ENCODE measurements around the gene PCDH10. TPM values are rescaled to one million over a fixed set of nuclear protein-coding genes. Genes with fewer than 3 reads are reported as not detected.

PCDH10 gene
- total RNA-seq, 1 donor from 2014 or later = 0.52 TPM

DNA sequence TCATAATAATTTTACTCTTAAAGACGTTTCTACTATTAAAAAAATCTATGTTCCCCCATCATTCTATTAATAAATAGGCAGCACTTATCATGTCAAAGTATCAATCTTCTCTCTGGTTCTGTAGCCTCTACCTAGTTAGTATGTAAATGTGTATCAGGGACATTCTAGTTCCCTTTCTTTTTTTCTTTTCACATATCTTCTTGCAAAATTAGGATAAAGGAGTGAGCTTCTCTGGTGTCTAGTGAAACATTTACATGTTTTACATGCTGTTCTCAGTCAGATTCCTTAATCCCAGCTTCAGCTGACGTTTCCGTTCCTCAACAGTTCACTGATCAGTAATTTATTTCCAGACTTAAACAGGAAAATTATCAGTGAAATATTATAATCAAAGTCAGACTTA lies 11.8 kb downstream of the PCDH10 start:
- Histone ChIP-seq H3K4me1 (ENCODE audit: control insufficient read depth in 3 of 3, insufficient read depth in 3 of 3, low read length in 3 of 3) (no peaks in the 10 kb centered on the region), H3K9me3 (ENCODE audit: control insufficient read depth in 3 of 3, low read length in 3 of 3) (no peaks in the 10 kb centered on the region), H3K27ac (ENCODE audit: low read depth, low read length) (no peak overlapping the region), H3K9ac (ENCODE audit: low read depth in 1 of 3, low read length in 3 of 3) (no peak overlapping the region), H3K4me3 (ENCODE audit: low read length in 3 of 3) (no peak overlapping the region), H3K36me3 (ENCODE audit: control insufficient read depth in 3 of 3, insufficient read depth in 3 of 3, low read length in 3 of 3) (no peaks in the 10 kb centered on the region), H3K27me3 (ENCODE audit: control insufficient read depth in 3 of 3, insufficient read depth in 3 of 3, low read length in 3 of 3) (no peaks in the 10 kb centered on the region)

DNA sequence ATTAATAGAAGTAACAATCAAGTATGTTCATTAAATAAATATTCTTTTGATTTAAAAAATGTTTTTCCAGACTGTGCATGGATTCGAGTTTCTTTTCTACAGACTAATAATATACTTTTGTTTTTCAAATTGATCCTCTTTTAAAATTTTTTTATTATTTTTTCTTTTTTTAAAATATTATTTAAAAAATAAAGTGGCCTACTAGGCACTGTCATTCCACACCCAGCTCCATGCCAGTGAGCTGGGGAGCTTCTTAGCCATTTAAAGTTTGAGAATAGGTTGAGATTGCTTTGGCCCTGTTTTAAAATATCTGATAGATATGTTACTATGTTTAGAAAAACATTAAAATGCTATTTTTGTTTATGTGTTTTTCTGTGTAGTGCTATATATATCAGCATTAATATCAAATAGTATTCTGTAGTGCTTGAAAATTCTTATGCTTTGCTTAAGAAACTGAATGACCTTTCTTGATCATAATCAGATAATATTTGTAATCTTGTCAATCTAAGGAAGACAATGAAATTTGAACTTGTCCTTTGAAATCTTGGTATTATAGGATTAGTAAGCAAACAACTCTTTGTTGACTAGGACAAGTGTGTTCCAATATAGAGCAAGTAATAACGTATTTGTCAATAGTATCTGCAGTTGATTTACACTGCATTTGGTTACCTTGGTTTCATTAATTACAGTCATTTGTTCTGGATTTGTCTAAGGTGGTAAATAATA lies 12.6 kb downstream of the PCDH10 start:
- H3K9ac ChIP-seq (ENCODE audit: low read depth in 1 of 3, low read length in 3 of 3) = no peak overlapping the region
- no peaks in the 10 kb centered on the region for H3K4me1 ChIP-seq (ENCODE audit: control insufficient read depth in 3 of 3, insufficient read depth in 3 of 3, low read length in 3 of 3)
- H3K36me3 ChIP-seq (ENCODE audit: control insufficient read depth in 3 of 3, insufficient read depth in 3 of 3, low read length in 3 of 3) = no peaks in the 10 kb centered on the region
- H3K9me3 ChIP-seq (ENCODE audit: control insufficient read depth in 3 of 3, low read length in 3 of 3) = no peaks in the 10 kb centered on the region
- no peak overlapping the region for H3K4me3 ChIP-seq (ENCODE audit: low read length in 3 of 3)
- no peak overlapping the region for H3K27ac ChIP-seq (ENCODE audit: low read depth, low read length)
- no peaks in the 10 kb centered on the region for H3K27me3 ChIP-seq (ENCODE audit: control insufficient read depth in 3 of 3, insufficient read depth in 3 of 3, low read length in 3 of 3)

DNA sequence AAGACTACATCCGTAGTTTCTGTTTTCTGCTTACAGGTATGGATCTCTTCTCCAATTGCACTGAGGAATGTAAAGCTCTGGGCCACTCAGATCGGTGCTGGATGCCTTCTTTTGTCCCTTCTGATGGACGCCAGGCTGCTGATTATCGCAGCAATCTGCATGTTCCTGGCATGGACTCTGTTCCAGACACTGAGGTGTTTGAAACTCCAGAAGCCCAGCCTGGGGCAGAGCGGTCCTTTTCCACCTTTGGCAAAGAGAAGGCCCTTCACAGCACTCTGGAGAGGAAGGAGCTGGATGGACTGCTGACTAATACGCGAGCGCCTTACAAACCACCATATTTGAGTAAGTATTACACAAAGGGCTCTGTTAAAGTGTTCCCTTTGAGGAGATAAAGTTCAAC lies 13.8 kb downstream of the PCDH10 start:
- no peaks in the 10 kb centered on the region for H3K27me3 ChIP-seq (ENCODE audit: control insufficient read depth in 3 of 3, insufficient read depth in 3 of 3, low read length in 3 of 3)
- no peak overlapping the region for H3K9ac ChIP-seq (ENCODE audit: low read depth in 1 of 3, low read length in 3 of 3)
- no peaks in the 10 kb centered on the region for H3K9me3 ChIP-seq (ENCODE audit: control insufficient read depth in 3 of 3, low read length in 3 of 3)
- no peaks in the 10 kb centered on the region for H3K4me1 ChIP-seq (ENCODE audit: control insufficient read depth in 3 of 3, insufficient read depth in 3 of 3, low read length in 3 of 3)
- no peaks in the 10 kb centered on the region for H3K36me3 ChIP-seq (ENCODE audit: control insufficient read depth in 3 of 3, insufficient read depth in 3 of 3, low read length in 3 of 3)
- no peak overlapping the region for H3K27ac ChIP-seq (ENCODE audit: low read depth, low read length)
- no peak overlapping the region for H3K4me3 ChIP-seq (ENCODE audit: low read length in 3 of 3)

DNA sequence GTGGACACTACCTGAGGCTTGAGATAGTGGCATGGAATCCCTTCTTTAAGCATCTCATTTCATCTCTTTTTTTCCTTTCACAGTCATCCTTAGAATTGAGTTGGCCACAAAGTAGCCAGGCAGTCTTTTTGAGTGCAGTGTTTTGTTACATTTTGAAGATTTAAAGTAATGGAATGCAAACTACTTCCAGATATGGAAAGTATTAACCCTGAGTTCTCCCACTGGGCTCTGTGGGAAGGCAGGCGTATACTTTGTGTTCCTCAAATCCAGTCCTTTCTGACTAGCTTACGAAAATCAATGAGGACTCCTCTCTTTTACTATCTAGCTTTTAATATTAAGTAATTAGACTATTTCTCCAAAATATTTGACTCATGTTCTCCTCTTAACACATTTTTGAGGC lies 29.9 kb downstream of the PCDH10 start:
- Histone ChIP-seq H3K9me3 (ENCODE audit: control insufficient read depth in 3 of 3, low read length in 3 of 3) (no peaks in the 10 kb centered on the region), H3K36me3 (ENCODE audit: control insufficient read depth in 3 of 3, insufficient read depth in 3 of 3, low read length in 3 of 3) (no peaks in the 10 kb centered on the region), H3K9ac (ENCODE audit: low read depth in 1 of 3, low read length in 3 of 3) (no peak overlapping the region)

DNA sequence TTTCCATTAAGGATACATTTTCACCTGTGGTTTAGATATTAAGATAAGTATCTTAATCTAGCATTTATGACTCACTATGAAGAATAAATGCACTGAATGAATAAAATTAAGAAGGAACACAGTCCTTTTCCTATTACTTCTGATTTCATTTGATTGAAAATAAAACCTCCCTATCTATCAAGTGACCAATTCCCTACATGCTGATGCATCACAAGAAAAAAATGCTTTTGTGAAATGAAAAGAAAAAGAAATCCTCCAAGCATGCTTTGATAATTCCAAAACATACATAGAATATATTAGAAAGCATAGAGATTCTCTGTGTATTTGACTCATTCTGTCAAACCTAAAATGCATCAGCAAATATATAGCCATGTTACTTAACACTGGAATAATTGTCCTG lies 37.1 kb downstream of the PCDH10 start:
- H3K27me3 ChIP-seq (ENCODE audit: control insufficient read depth in 3 of 3, insufficient read depth in 3 of 3, low read length in 3 of 3) = no peaks in the 10 kb centered on the region
- no peak overlapping the region for H3K27ac ChIP-seq (ENCODE audit: low read depth, low read length)
- no peak overlapping the region for H3K9ac ChIP-seq (ENCODE audit: low read depth in 1 of 3, low read length in 3 of 3)
- no peak overlapping the region for H3K4me3 ChIP-seq (ENCODE audit: low read length in 3 of 3)
- no peaks in the 10 kb centered on the region for H3K9me3 ChIP-seq (ENCODE audit: control insufficient read depth in 3 of 3, low read length in 3 of 3)
- H3K36me3 ChIP-seq (ENCODE audit: control insufficient read depth in 3 of 3, insufficient read depth in 3 of 3, low read length in 3 of 3) = no peaks in the 10 kb centered on the region
- H3K4me1 ChIP-seq (ENCODE audit: control insufficient read depth in 3 of 3, insufficient read depth in 3 of 3, low read length in 3 of 3) = no peaks in the 10 kb centered on the region

More for the DNA sequence above, 29.9 kb downstream of the PCDH10 start:
- Histone ChIP-seq H3K4me1 (ENCODE audit: control insufficient read depth in 3 of 3, insufficient read depth in 3 of 3, low read length in 3 of 3) (no peaks in the 10 kb centered on the region), H3K27me3 (ENCODE audit: control insufficient read depth in 3 of 3, insufficient read depth in 3 of 3, low read length in 3 of 3) (no peaks in the 10 kb centered on the region), H3K4me3 (ENCODE audit: low read length in 3 of 3) (no peak overlapping the region), H3K27ac (ENCODE audit: low read depth, low read length) (no peak overlapping the region)

DNA sequence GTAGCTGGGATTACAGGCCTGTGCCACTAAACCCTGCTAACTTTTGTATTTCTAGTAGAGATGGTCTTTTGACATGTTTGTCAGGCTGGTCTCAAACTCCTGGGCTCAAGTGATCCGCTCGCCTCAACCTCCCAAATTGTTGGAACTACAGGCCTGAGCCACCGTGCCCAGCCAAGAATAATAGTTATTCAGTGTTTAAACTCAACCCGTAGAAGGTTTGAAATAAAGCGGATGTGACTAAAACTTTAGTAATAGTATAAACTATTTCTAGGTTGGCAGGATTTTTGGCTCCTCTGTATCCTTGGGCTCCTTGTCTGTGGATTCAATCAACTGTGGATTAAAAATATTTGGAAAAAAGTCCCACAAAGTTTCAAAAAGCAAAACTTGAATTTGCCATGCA lies 37.8 kb downstream of the PCDH10 start:
- no peaks in the 10 kb centered on the region for H3K9me3 ChIP-seq (ENCODE audit: control insufficient read depth in 3 of 3, low read length in 3 of 3)
- H3K4me1 ChIP-seq (ENCODE audit: control insufficient read depth in 3 of 3, insufficient read depth in 3 of 3, low read length in 3 of 3) = no peaks in the 10 kb centered on the region
- no peak overlapping the region for H3K27ac ChIP-seq (ENCODE audit: low read depth, low read length)
- no peak overlapping the region for H3K4me3 ChIP-seq (ENCODE audit: low read length in 3 of 3)
- no peaks in the 10 kb centered on the region for H3K36me3 ChIP-seq (ENCODE audit: control insufficient read depth in 3 of 3, insufficient read depth in 3 of 3, low read length in 3 of 3)
- no peaks in the 10 kb centered on the region for H3K27me3 ChIP-seq (ENCODE audit: control insufficient read depth in 3 of 3, insufficient read depth in 3 of 3, low read length in 3 of 3)
- no peak overlapping the region for H3K9ac ChIP-seq (ENCODE audit: low read depth in 1 of 3, low read length in 3 of 3)

DNA sequence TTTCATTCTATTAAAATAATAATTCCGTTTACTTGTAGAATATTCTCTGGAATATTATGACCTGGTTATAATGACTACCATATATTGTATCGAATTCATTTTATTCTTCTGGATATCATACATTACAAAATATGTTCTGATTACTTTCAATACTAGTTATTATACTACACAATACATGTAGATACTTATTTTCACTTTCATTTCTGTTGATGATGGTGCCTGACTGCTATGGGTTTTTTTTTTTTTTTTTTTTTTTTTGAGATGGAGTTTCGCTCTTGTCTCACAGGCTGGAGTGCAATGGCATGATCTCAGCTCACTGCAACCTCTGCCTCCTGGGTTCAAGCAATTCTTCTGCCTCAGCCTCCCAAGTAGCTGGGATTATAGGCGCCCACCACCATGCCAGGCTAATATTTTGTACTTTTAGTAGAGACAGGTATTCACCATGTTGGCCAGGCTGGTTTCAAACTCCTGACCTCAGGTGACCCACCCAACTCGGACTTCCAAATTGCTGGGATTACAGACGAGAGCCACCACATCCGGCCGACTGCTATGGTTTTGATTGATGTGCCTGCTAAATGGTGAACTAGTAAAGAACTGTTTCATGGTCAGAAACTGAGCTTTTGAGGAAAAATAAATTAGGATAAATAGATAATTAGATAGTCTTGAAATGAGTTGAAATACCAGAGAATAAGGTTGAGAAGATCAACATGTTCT lies 39.5 kb downstream of the PCDH10 start:
- Histone ChIP-seq H3K27ac (ENCODE audit: low read depth, low read length) (no peak overlapping the region), H3K27me3 (ENCODE audit: control insufficient read depth in 3 of 3, insufficient read depth in 3 of 3, low read length in 3 of 3) (no peaks in the 10 kb centered on the region), H3K4me3 (ENCODE audit: low read length in 3 of 3) (no peak overlapping the region), H3K9ac (ENCODE audit: low read depth in 1 of 3, low read length in 3 of 3) (no peak overlapping the region), H3K36me3 (ENCODE audit: control insufficient read depth in 3 of 3, insufficient read depth in 3 of 3, low read length in 3 of 3) (no peaks in the 10 kb centered on the region), H3K9me3 (ENCODE audit: control insufficient read depth in 3 of 3, low read length in 3 of 3) (no peaks in the 10 kb centered on the region), H3K4me1 (ENCODE audit: control insufficient read depth in 3 of 3, insufficient read depth in 3 of 3, low read length in 3 of 3) (no peaks in the 10 kb centered on the region)

DNA sequence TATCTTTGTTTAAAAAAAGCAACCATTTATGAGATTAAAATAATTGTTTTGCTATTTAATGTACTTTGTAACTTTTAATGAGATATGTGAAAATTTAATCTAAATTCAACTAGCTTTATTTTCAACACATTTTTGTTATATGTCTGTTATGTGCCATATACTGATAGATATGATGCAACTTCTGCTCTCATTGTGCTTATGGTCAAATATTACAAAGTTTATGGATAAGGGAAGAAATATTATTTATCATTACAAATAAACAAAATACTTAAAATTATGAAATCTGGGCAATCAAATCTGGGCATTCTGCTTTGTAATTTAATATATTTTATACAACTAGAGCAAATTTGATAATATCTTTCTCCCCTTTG lies 40.0 kb downstream of the PCDH10 start:
- no peaks in the 10 kb centered on the region for H3K27me3 ChIP-seq (ENCODE audit: control insufficient read depth in 3 of 3, insufficient read depth in 3 of 3, low read length in 3 of 3)
- no peak overlapping the region for H3K4me3 ChIP-seq (ENCODE audit: low read length in 3 of 3)
- H3K9ac ChIP-seq (ENCODE audit: low read depth in 1 of 3, low read length in 3 of 3) = no peak overlapping the region
- H3K4me1 ChIP-seq (ENCODE audit: control insufficient read depth in 3 of 3, insufficient read depth in 3 of 3, low read length in 3 of 3) = no peaks in the 10 kb centered on the region
- no peaks in the 10 kb centered on the region for H3K36me3 ChIP-seq (ENCODE audit: control insufficient read depth in 3 of 3, insufficient read depth in 3 of 3, low read length in 3 of 3)
- H3K9me3 ChIP-seq (ENCODE audit: control insufficient read depth in 3 of 3, low read length in 3 of 3) = no peaks in the 10 kb centered on the region
- H3K27ac ChIP-seq (ENCODE audit: low read depth, low read length) = no peak overlapping the region

DNA sequence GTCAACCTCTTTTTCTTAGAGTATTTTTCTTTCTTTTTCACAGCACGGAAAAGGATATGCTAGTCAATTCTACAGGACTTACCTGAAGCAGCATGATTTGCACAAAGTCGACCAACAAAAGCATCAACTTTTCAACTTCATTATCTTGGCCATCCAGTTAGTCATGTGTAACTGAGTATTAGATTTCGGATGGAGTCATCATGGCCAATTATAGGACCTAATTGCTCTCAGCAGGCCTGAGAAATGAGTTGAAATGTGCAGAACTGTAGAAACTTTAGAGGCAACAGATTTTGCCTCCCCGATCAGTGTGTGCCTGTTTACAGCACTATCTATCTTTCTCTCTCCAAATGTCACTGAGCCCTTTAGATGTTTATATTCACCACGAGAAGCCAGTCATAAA lies 41.0 kb downstream of the PCDH10 start:
- H3K4me1 ChIP-seq (ENCODE audit: control insufficient read depth in 3 of 3, insufficient read depth in 3 of 3, low read length in 3 of 3) = no peaks in the 10 kb centered on the region
- H3K9me3 ChIP-seq (ENCODE audit: control insufficient read depth in 3 of 3, low read length in 3 of 3) = no peaks in the 10 kb centered on the region
- no peak overlapping the region for H3K4me3 ChIP-seq (ENCODE audit: low read length in 3 of 3)
- H3K27ac ChIP-seq (ENCODE audit: low read depth, low read length) = no peak overlapping the region
- no peak overlapping the region for H3K9ac ChIP-seq (ENCODE audit: low read depth in 1 of 3, low read length in 3 of 3)
- H3K36me3 ChIP-seq (ENCODE audit: control insufficient read depth in 3 of 3, insufficient read depth in 3 of 3, low read length in 3 of 3) = no peaks in the 10 kb centered on the region
- no peaks in the 10 kb centered on the region for H3K27me3 ChIP-seq (ENCODE audit: control insufficient read depth in 3 of 3, insufficient read depth in 3 of 3, low read length in 3 of 3)

GRCh38 chr4:133208694-133209285 lies 59.7 kb downstream of the PCDH10 start:
- Histone ChIP-seq H3K4me1 (ENCODE audit: control insufficient read depth in 3 of 3, insufficient read depth in 3 of 3, low read length in 3 of 3) (no peaks in the 10 kb centered on the region), H3K36me3 (ENCODE audit: control insufficient read depth in 3 of 3, insufficient read depth in 3 of 3, low read length in 3 of 3) (no peaks in the 10 kb centered on the region), H3K9ac (ENCODE audit: low read depth in 1 of 3, low read length in 3 of 3) (no peak overlapping the region), H3K9me3 (ENCODE audit: control insufficient read depth in 3 of 3, low read length in 3 of 3) (no peaks in the 10 kb centered on the region), H3K27ac (ENCODE audit: low read depth, low read length) (no peak overlapping the region), H3K27me3 (ENCODE audit: control insufficient read depth in 3 of 3, insufficient read depth in 3 of 3, low read length in 3 of 3) (no peaks in the 10 kb centered on the region), H3K4me3 (ENCODE audit: low read length in 3 of 3) (no peak overlapping the region)

Measured in skeletal muscle tissue (tissue), 4 donors.